GM21786 (cell line): ENCODE data around the gene SCAF8.
"Not testable (repeated sequence)": the region's sequence is repeated elsewhere in the genome, so short reads cannot be mapped to it uniquely, and the experiment has no call there.

Source experiments
- ATAC-seq: cut with Tn5 transposase; IDR thresholded peaks from one replicate; pipeline ENCODE4 v1.9.1; 2021; ENCODE audit not compliant: unreplicated experiment

Gene SCAF8

GRCh38 chr6:154773610-154774089 is 40.4 kb downstream of the SCAF8 start:
- ATAC-seq: peak; percentile 97

- not testable (repeated sequence) for ATAC-seq
These were observed 45.9 kb downstream of the SCAF8 start for GRCh38 chr6:154779157-154779556.

GRCh38 chr6:154782193-154782592 is 49.0 kb downstream of the SCAF8 start:
- ATAC-seq: no peak

GRCh38 chr6:154783229-154783628 is 50.0 kb downstream of the SCAF8 start:
- ATAC-seq: peak; percentile 50

- no peak for ATAC-seq
These were observed 51.9 kb downstream of the SCAF8 start for GRCh38 chr6:154785075-154785474.

GRCh38 chr6:154786144-154786868 is 53.1 kb downstream of the SCAF8 start:
- no peak for ATAC-seq

GRCh38 chr6:154791556-154792317 is 58.5 kb downstream of the SCAF8 start:
- ATAC-seq: no peak

- no peak for ATAC-seq
These were observed 59.1 kb downstream of the SCAF8 start for GRCh38 chr6:154792325-154792724.

- no peak for ATAC-seq
These were observed 59.5 kb downstream of the SCAF8 start for GRCh38 chr6:154792761-154793160.

- ATAC-seq: no peak
These were observed 63.3 kb downstream of the SCAF8 start for GRCh38 chr6:154796484-154796883.

- no peak for ATAC-seq
These were observed 64.6 kb downstream of the SCAF8 start for GRCh38 chr6:154797857-154798256.

- no peak for ATAC-seq
These were observed 67.1 kb downstream of the SCAF8 start for GRCh38 chr6:154800338-154800737.

GRCh38 chr6:154805288-154805911 is 72.2 kb downstream of the SCAF8 start:
- ATAC-seq: peak; percentile 45

GRCh38 chr6:154806804-154807203 is 73.6 kb downstream of the SCAF8 start:
- ATAC-seq: no peak

- not testable (repeated sequence) for ATAC-seq
These were observed 78.4 kb downstream of the SCAF8 start for GRCh38 chr6:154811663-154812062.

- ATAC-seq: peak; percentile 85
These were observed 80.8 kb downstream of the SCAF8 start for GRCh38 chr6:154814063-154814462.

- no peak for ATAC-seq
These were observed 83.0 kb downstream of the SCAF8 start for GRCh38 chr6:154815938-154816820.

GRCh38 chr6:154821099-154821498 is 87.9 kb downstream of the SCAF8 start:
- no peak for ATAC-seq

- ATAC-seq: no peak
These were observed 88.4 kb downstream of the SCAF8 start for GRCh38 chr6:154821638-154822037.

GRCh38 chr6:154822947-154823558 is 89.8 kb downstream of the SCAF8 start:
- no peak for ATAC-seq
